Measurements from ENCODE around the gene RIN3.

DNA sequence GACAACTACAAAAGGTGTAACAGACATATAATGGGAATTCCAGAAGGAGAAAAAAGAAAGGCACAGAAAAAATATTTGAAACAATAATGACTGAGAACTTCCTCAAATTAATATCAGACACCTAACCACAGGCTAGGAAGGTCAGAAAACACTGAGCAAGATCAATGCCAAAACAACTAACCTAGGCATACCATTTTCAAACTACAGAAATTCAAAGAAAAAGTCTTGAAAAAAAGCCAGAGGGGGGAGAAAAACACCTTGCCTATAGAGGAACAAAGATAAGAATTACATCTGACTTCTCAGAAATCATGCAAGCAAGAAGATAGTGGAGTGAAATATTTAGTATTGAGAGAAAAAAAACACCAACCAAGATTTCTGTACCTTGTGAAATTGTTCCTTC is 77.8 kb downstream of the RIN3 start:
- TF ChIP-seq, protein P1, sequence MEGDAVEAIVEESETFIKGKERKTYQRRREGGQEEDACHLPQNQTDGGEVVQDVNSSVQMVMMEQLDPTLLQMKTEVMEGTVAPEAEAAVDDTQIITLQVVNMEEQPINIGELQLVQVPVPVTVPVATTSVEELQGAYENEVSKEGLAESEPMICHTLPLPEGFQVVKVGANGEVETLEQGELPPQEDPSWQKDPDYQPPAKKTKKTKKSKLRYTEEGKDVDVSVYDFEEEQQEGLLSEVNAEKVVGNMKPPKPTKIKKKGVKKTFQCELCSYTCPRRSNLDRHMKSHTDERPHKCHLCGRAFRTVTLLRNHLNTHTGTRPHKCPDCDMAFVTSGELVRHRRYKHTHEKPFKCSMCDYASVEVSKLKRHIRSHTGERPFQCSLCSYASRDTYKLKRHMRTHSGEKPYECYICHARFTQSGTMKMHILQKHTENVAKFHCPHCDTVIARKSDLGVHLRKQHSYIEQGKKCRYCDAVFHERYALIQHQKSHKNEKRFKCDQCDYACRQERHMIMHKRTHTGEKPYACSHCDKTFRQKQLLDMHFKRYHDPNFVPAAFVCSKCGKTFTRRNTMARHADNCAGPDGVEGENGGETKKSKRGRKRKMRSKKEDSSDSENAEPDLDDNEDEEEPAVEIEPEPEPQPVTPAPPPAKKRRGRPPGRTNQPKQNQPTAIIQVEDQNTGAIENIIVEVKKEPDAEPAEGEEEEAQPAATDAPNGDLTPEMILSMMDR (IDR thresholded peaks at IDR 0.05; ENCODE audit: insufficient read depth, low read depth, low read length), result no peak
- no peak for TF ChIP-seq EZH2 (IDR thresholded peaks at IDR 0.05; ENCODE audit: insufficient read depth, low read length)

Measured in astrocyte (in vitro differentiated cells and primary cell).